ENCODE measurements around the gene FIS1.
A peak's percentile ranks its signal among the peaks of the same experiment; 100 is the strongest.

The FIS1 gene

DNA sequence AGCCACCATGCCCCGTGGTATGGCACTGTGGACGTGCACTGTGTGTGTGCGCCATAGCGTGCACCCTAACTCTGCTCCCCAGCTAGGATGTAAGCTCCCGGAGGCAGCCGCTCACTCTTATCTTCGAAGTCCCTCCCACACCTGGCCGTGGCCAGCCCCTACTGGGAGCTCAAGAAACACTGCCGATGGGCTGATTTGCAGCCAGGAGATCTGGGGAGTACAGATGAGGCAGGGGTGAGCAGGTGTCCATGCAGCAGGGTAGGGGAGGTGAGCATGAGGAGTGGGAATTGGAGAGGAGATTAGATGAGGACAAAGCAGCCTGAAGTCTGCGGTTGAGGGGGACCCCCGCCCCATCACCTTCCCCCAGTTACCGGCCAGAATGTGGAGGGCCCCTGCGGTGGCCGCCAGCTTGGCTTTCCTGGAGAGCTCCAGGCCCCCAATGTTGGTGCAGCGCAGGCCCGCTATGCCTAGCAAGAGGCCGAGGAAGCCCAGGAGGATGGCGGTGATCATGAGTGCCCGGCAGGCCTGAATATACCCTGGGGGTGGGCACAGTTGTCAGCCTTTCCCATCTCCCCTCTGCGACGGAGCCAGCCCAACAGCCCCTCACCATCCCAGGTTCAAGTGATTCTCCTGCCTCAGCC is 10.9 kb downstream of the FIS1 start:
- no peak for FAIRE-seq

DNA sequence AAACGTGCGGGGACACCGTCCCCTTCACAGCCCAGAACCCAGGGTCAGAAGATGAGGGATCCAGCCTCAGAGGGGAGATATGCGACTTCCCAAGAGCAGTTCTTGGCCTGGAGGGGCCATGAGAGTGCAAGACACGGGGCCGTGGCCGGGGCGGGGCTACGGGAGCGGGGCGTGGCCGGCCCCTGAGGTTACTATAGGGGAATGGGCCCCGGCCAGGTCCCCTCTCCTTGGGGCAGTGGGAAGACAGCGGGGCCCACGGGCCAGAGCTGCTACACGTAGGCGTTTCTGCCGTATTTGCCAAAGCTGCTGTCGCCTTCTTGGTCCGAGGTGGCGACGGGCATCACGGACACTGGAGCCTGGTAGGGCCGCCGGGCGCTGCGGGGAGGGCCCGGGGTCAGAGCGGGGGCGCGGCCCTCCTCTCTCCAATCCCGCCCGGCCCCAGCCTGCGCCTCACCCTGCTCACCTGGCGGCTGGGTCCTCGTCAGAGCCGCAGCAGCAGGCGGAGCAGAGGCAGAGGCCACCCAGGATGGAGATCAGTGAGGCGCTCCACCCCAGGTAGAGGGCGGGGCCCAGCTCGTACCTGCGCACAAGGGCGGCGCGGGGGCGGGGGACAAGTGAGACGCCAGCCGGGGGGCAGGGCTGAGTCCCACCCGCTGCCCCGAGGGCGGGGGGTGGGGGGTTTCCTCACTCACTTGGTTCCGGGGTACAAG is 12.6 kb downstream of the FIS1 start:
- FAIRE-seq: no peak

DNA sequence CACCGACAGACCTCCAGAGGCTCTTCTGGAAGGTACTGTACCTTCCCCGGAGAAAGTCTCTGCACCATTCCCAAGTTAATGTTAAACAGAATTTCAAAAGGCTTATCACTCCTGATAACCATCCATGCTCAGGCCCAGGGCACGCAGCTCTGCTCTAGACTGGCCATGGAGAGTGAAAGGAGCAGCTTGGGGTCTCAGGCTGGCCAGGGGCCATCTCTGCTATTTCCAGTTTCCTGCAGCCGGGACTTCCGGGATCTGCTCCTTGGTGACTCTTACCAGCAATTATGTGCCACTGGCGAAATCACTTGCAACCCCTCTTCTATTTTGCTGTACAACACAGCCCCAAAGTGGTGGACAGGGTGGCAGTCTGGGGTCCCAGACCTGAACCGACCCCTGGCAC is 13.2 kb downstream of the FIS1 start:
- FAIRE-seq: no peak

DNA sequence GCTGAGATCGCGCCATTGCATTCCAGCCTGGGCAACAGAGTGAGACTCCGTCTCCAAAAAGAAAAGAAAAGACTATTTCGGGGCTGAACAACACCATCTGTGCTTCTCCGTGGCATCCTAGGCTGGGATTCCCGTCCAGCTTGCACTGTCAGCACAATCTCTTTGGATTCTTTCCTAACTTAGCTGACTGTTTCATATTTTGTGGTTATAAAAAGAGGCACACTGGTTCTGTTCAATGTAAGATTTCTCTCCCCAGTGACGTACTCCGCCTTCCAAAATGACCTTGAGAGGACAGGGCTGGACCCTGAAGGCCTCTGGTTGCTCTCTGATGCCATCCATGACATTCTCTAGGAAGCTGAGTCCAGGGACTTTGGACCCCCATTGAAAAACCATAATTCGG is 18.2 kb downstream of the FIS1 start:
- no peak for FAIRE-seq

DNA sequence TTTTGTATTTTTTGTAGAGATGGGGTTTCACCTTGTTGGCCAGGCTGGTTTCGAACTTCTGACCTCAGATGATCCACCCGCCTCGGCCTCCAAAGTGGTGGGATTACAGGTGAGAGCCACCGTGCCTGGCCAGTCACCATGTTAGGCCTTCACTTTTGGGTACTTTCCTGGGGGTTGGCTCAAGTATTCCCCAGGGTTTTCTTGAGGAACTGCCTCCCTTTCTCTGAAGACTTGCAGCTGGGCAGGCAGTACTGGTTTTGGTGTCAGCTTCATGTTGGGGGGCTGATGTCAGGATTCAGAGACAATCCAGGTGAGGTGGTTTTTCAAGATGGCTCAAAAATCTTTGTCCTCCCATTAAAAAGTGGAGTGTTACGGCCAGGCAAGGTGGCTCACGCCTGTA is 19.2 kb downstream of the FIS1 start:
- no peak for FAIRE-seq

DNA sequence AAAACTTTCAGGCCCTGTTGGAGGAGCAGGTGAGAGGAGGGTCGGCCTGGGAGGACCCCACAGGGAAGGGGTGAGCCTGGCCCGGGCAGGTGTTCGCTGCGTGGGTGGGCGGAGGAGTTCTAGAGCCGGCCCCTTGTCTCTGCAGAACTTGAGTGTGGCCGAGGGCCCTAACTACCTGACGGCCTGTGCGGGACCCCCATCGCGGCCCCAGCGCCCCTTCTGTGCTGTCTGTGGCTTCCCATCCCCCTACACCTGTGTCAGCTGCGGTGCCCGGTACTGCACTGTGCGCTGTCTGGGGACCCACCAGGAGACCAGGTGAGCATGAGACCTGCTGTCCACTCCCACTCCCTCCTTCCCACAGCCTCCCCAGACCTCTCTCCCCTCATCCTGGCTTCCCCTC is 21.4 kb downstream of the FIS1 start:
- FAIRE-seq: no peak

DNA sequence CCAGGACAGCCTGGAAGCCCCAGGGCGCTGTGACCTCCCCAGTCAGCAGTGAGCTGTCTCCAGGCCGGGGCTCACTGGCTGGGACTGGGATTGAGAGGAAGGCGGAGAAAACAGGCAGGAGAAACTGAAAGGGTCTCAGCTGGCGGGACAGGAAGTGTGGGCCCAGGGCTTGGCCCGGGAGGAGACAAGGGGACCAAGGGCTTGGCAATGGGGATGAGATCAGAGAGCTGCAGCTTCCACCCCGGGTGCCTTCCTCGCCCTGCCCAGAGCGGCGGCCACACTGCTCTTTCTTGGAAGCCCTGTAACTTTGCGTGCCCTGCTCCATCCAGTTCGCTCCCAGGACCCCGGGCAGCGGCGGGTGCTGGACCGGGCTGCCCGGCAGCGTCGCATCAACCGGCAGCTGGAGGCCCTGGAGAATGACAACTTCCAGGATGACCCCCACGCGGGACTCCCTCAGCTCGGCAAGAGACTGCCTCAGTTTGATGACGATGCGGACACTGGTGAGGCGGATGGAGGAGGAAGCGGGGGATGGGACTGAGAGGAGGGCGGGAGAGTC is 22.5 kb downstream of the FIS1 start:
- FAIRE-seq: no peak

DNA sequence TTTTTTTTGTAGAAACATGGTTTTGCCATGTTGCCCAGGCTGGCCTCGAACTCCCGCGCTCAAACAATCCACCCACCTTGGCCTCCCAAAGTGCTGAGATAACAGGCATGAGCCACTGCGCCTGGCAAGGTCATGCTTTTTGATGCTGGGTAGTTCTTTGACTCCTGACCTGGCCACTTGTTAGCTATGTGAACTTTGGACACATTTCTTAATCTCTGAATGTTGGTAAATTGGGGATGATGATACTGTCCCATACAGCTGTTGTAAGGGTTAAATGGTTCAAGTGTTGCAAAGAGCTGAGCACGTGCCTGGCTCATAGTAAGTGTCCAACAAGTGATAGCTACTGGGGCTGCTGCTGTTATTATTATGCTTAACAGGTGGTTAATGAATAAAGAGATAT is 24.6 kb downstream of the FIS1 start:
- FAIRE-seq: no peak

DNA sequence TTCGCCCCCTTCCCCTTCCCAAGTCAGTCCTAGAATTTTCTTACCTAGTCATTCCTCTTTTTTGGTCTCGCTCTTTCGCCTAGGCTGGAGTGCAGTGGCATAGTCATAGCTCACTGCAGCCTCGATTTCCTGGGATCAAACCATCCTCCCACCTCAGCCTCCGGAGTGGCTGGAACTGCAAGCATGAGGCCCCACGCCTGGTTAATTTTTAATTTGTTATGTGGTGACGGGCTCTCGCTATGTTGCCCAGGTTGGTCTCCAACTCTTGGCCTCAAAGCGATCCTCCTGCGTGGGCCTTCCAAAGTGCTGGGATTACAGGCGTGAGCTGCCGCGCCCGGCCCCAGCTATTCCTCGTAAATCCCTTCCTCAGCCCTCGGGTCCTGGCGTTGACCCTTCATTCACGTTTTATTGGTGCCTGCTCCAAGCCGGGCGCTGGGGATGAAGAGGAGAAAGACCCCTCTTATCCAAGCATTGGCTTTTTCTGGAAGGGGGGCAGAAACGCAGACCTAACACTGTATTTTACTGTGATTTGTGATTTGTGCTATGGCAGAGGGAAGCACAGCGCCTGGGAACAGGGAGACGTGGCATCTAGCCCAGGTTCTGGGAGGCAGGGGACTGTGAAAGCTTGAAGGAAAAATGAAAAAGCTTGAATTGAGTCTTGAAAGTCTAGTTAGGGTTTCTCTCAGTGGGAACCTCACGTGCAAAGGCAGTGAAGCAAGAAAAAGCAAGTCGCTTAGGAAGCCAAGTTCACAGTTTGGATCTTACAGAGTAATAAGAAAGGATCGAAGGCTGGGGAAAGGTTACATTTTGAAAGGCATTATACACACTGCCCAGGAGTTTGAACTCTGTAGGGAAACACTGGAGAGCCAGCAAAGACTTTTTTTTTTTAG is 26.4 kb downstream of the FIS1 start:
- FAIRE-seq: no peak

DNA sequence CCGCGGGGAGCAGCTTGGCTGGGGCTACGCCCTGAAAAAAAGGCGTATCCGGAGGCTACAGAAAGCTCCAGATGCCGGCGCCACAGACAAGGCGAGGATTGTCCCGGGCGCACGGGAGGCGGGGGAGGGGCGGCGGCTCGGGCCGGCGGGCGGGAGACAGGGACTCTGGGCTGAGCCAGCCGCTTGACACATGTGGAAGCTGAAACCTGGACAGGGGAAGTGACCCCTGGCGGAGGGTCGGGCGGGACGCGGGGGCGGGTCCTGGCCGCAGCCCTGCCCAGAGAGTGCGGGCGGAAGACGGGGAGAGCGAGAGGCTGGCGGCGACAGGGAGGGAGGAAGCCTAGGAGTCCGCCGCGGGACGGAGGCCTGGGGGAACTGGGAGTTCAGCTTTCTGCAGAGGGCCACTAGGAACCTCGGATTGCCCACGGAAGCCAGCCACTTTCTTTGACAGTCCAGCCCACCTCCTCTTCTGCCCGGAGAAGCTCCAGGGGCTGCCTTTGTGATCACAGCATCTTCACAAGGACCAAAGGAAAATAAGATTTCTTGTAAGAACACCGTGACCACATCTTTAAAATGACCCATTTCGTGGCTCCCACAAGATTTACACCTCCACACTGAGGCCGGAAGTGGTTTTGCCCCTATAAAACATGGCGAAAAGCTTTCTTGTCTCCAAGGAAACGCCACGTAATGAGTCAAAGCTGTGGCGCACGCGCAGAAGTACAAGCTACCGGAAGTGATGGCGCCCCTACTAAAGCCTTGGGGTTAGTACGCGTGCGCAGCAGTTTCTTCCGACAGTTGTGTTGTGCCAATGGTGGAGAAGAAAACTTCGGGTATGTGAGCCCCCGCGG is 27.3 kb downstream of the FIS1 start, which contains the start of the genes PLOD3 and ZNHIT1:
PLOD3 (minus strand) TSS at position 194 of the 848 bp plus-strand sequence. CDS start 307 bp downstream, outside the sequence.
ZNHIT1 (plus strand) TSS at position 778 of the 848 bp plus-strand sequence; CDS start at position 809, 31 bp downstream.
- FAIRE-seq: peak; percentile 99

DNA sequence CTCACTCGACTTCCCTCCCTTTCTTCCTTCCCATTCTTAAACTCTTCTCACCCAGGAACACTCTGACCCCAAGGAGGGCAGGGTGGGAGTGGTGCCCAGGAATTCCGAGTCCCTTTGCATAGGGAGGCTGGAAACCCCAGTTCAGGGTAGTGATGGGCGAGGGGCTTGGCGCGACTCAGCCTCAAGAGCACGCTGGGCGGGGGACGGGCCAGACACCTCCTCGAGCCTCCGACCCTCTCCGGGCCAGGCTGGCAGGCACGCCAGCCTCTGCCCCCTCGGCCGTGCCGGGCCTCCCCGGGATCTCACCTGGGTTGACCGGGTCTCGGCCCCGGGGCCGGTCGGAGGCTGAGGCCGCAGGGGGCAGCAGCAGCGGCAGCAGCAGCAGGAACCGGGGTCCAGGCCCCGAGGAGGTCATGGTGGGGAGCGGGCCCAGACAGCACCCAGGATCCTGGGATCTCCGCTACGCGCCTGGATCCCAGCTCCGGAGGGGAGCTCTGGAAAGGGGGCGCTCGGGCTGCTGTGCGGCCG is 28.0 kb downstream of the FIS1 start:
- no peak for FAIRE-seq

DNA sequence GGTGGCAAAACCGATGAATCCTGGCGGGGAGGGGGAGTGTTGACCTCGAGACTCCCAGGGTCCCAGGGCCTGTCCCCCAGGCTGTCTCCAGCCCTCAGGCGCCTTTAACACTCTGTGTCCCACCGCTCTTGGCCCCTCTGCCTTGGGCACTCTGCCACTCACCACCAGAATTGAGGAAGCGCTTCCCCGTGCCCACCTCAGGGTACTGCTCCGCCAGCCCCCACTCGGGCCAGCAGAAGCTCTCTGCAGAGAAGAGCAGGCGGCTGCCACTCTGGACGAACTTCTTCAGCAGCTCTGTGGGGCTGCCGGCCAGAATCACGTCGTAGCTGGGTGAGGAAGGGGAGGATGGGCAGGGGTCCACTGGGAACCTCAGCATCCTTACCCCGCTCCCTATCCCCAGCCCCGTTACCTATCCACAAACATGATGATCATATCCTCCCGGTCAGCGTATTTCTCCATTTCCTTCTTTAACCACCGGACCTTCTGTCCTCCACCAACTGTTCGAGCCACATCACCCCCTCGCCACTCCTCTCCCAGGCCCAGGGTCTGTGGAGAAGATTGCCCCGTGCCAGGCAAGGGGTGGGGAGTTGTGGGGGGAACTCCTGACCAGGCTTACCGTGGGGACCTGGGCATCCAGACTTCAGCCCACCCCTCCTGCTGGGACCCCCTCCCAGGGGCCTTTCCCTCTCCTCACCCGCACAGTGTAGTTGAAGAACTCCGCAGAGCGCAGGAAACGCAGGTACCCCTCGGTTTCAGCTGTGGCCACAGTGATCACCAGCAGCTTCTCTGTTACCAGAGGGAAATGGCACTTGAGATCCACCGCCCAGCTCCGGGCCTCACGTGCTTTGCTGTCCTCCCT is 28.7 kb downstream of the FIS1 start:
- no peak for FAIRE-seq

DNA sequence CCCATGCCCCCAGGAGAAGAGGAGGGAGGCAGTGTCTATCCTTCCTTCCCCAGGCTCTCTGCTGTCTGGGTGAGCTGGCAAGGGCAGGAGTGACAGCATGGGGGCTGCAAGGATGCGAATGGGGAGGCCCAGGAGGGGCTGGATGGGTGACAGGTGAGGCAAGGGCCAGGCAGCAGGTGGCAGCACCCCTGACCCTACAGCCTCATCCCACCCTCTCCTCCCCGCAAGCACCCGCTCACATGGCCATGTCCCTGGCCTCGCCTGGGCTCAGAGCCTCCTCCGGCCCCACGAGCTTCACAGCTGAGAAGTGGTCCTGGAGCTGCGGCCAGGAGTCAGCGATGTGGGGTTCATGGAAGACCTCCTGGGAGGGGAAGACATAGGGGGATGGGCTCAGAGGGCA is 32.9 kb downstream of the FIS1 start:
- FAIRE-seq: no peak

DNA sequence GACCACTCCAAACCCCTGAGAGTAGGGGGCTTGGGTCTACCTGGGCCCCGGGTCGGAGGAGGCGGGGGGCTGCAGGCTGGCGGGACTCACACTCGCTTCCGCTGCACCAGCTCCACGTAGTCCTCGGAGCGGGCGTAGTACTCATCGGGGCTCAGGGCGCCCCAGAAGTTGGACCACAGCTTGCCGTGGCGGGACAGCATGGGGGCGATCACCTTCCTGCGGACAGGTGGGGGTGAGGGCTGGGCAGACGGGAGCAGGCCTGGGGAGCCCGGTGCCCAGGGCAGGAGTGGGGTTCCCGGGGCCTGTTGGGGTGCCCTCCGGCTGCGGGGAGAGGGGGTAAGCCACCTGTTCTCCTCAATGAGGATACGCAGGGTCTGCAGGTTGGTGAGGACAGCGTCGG is 33.4 kb downstream of the FIS1 start:
- FAIRE-seq: no peak

DNA sequence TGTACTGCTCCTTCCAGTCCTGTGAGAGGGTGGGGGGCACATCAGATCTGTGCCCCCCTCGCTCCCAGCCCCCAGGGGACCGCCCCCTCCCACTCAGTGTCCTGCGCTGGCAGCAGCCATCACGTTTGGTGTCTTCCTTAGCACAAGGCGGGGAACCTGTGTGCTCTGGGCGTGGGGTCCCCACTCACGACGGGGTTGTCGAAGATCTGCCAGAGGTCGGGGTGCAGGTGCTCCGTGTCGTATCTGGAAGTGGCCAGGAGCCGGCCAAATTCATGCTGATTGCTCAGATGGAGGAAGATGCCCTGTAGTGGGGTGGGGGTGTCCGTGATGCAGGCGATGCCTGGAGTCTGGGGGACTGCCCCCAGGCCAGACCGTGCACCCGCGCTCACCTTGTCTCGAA is 34.7 kb downstream of the FIS1 start:
- FAIRE-seq: no peak

DNA sequence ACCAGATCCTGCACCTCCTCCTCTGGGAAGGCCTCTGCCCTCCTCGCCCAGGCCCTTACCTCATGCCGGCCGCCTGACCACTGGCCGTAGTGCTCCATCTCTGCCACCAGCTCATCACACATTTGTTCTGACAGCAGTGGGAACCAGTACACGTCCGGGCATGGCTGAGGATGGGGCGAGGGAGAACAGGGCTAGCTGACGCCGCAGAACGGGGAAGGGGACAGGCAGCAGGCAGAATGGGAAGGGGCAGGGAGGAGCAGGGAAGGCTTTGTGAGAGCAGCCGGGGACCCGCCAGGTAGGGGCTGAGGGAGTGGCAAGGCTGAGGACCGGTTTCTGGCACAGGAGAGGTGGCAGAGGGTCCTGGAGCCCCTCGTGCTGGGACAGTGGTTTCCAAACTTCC is 36.1 kb downstream of the FIS1 start:
- no peak for FAIRE-seq

DNA sequence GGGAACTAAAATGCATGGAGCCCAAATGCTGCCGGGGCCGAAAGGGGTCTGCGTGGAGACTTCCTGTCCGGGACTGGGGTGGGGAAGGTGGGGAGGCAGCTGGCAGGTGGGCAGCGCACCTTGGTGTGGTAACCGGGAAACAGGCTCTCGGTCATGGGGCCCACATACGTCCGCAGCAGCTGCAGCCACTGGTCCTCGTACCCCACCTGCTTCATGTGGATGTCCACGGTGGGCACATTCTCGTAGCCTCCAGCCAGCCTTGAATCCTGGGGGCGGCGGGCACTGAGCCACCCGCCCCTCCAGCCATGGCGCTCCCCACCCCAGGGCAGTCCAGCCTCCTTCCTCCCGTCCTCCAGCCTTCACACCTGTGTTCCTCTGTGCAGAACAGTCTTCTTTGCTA is 37.4 kb downstream of the FIS1 start:
- no peak for FAIRE-seq

DNA sequence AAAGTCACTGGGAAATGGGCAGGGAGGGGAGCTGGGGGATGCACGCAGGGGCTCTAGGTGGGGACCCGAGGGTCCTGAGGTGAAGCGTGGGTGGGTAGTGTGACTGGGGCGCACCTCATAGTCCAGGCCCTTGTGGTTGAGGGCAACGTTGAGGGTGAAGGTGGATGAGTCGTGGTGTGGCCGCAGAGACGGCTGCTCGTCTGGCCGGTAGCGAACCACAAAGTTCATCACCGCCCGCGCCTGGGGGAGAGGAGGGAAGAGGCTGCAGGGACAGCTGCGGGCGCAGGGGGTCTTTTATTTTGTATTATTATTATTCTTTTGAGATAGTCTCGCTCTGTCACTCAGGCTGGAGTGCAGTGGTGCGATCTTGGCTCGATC is 38.2 kb downstream of the FIS1 start:
- no peak for FAIRE-seq

DNA sequence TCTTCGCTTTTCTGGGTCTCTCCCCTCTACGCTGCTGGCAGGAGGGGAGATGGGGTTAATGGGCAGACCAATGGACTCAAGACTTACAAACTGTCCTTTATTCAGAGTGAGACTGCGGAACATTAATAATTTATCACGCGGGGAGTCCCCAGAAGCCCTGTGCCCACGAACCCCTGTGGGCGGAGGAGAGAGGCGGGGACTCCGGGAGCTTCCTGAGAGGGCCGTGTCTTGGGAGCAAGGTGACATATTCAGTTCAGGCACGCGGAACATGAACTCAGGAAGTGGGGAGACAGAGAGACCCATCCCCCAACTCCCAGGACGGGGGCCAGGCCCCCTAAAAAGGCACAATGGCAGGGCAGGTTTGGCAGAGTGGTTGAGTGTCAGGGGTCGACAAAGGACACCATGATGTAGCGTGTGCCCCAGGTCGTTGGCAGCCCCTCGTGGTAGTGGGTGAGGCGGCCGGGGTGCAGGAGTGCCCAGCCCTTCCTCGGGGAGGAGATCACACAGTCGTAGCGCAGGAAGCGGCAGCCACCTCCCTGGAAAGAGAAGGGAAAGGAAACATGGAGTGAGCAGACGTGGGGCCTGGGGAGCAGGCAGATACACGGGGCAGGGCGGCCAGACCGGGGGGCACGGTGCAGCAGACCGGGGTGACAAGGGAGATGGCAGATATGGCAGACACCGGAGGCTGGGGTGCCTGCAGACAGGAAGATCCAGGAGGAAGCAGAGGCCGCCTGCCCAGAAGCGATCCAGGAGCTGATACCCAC is 38.8 kb downstream of the FIS1 start:
- FAIRE-seq: no peak
